ENCODE data around the gene DDX10.
A peak's percentile ranks its signal among the peaks of the same experiment; 100 is the strongest.
"Not testable (repeated sequence)": the region's sequence is repeated elsewhere in the genome, so short reads cannot be mapped to it uniquely, and the experiment has no call there.

The DDX10 gene

DNA sequence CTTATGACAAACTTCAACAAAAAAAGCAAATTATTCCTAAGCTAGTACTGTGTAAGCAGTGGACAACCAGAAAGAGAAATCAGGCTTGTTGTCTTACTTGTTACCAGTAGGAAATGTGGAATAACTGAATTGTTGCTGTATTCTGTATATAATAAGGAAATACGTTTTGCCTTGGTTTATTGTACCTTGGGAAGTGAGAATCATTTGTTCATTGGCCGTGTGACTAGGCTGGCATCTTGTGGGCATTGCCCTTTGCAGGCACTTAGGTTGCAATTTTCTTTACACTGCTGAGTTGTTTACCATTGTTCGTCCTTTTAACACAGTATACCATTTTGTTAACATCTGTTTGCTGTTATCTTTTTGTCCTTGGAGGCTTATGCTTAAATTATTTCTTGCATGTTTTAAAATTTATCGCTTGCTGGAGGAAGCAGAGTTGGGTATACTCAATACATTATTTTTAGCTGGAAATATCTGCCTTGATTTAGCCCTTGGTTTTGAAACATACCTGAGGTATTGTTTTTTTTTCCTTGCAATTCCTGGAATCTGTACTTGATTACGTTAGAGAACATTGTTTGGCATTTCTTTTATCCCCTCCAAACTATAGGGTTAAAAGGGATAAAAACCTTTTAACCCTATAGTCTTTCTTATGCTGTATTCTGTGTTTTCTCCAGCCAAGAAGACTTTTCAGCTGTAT is 109.3 kb downstream of the DDX10 start:
- no peak for DNase-seq (ENCODE audit: low spot score)

DNA sequence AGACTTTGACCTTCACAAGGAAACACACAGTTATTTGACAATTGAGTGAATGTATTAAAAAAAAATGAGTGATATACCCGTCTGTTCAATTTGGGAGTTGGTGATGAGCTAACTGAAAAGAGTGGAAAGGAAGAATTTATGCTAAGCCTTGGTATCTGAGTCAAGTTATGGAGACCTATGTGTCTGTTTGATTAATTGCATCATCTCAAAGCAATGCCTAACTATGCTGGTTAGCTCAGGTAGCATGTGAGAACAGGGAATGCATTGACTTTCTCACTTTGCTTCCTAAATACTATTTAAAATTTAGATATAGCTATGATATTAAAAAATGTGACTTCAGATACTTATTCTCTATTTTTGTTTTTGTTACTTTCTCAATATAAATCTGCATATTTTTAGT is 110.5 kb downstream of the DDX10 start:
- no peak for DNase-seq (ENCODE audit: low spot score)

DNA sequence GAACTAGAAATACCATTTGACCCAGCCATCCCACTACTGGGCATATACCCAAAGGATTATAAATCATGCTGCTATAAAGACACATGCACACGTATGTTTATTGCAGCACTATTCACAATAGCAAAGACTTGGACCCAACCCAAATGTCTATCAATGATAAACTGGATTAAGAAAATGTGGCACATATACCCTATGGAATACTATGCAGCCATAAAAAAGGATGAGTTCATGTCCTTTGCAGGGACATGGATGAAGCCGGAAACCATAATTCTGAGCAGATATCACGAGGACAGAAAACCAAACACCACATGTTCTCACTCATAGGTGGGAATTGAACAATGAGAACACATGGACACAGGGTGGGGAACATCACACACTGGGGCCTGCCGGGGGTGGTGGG is 114.3 kb downstream of the DDX10 start:
- not testable (repeated sequence) for DNase-seq (ENCODE audit: low spot score)

DNA sequence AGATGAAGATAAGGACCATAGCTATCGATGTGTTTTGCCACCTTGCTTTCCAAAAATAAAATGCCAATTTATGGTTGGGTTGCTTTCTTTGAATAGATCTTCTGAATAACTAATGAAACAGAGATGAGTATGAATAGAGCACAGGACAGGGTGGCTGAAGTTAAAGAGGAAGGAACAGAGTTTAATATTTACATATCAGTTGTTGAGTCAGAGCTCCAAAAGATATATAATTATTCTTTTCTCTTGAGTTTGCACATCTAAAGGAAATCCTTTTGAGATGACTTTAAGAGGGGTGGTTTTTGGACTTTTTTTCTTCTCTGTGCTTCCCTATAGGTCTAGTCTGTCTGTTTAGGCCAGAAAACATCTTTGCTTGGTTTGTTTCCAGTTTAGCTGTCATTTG is 115.2 kb downstream of the DDX10 start:
- no peak for DNase-seq (ENCODE audit: low spot score)

DNA sequence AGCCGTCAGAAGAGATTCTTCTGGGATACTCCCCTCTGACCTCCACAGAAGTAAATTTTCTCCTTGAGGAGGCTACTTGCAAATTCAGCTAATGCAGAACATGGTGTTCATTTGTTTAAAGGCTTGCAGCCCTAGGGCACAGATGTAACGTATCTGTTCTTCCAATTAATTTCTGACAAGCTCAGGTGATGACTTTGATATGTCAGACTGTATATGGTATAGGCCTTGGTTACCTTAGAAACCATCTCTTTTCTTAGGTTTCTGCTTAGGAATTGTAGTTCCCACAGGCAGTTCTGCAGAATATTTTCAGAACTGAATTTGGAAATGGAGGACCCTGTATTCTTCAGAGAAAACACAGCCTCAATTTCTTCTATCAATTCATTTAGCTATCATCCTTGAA is 117.1 kb downstream of the DDX10 start:
- no peak for DNase-seq (ENCODE audit: low spot score)

DNA sequence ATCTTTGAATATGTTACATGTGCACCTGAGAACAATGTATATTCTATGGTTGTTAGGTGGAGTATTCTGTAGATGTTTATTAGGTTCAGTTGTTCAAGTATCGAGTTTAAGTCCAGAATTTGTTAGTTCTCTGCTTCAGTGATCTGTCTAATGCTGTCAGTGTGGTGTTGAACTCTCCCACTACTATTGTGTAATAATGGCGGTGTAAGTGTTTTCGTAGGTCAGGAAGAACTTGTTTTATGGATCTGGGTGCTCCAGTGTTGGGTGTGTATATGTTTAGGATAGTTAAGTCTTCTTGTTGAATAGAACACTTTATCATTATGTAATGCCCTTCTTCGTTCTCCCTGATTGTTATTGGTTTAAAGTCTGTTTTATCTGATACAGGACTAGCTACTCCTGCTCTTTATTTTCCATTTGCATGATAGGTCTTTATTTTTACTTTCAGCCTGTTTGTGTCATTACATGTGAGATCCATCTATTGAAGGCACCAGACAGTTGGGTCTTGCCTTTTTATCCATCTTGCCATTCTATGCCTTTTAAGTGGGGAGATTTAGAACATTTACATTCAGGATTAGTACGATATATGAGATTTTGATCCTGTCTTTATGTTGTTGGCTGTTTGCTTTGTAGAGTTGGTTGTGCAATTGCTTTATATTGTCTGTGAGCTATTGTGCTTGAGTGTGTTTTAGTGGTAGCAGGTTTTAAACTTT is 121.6 kb downstream of the DDX10 start:
- DNase-seq (ENCODE audit: low spot score): no peak

DNA sequence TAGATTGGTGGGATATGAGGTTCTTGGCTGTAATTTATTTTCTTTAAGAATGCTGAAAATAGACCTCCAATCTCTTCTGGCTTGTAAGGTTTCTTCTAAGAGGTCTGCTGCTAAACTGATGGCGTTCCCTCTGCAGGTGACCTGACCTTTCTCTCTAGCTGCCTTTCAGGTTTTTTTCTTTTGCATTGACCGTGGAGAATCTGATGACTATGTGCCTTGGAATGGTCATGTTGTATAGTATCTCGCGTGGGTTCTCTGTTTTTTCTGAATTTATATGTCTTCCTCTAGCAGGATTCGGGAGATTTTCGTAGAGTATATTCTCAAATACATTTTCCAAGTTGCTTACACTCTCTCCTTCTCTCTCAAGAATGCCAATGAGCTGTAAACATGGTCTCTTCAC is 122.2 kb downstream of the DDX10 start:
- no peak for DNase-seq (ENCODE audit: low spot score)

DNA sequence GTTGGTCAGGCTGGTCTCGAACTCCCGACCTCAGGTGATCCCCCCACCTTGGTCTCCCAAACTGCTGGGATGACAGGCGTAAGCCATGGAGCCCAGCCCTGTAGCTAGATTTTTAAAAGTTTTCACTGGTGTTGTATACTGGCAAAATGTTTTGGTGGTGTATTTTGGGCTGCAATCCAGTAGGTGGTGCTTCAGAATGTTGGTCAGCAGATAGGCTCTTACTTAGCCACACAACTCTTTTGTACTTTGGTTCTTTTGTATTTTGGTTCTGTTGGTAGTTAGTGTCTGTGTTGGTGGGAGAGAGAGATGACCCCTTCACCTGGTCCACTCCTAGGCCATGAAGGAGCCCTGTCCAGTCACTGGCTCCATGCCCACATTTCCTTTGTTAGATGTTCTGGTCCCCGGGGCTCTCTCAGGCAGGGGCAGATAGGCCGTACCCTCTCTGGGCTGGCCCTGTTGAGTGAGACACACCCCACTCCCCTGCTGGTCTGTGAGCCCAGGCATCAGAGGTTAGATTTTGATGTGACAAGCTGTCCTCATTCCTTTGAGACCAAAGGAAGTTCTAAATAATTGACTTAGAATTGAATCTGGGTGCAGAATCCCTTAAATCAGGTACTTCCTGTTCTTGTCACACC is 123.8 kb downstream of the DDX10 start:
- peak; percentile 12 for DNase-seq (ENCODE audit: low spot score)

DNA sequence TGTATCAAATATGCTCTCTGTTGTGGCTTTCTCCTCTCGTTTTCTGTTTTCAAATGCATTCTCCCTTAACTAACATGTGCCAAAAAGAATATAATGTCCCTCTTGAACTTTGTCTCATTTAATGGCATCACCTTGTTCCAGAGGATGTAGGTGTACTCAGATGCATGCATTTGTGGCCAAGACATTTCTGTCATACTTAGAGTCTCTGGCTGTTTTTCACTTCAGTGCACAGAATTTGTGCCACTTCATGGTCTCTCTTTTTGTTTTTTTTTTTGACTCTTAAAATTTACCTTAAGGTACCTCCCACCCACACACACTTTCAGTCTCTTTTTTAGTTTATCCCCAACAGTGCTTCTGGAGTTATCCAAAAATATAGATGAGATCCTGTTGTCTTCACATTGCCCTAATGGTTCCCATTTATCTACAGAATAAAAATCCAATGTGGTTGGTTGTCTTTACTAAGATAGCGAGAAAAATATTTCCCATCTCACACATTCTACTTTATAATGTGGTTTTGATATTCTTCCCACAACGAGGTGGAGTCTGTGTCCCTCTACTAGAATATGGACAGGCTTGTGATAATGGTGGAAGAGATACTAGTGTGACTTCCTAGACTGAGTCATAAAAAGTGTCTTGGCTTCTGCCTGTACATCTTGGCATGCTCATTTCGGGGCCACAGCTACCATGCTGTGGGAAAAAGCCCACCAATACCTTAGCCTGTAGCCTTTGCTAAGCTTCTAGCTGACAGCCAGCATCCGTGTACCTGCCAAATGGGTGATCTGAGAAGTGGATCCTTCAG is 125.8 kb downstream of the DDX10 start:
- DNase-seq (ENCODE audit: low spot score): no peak

DNA sequence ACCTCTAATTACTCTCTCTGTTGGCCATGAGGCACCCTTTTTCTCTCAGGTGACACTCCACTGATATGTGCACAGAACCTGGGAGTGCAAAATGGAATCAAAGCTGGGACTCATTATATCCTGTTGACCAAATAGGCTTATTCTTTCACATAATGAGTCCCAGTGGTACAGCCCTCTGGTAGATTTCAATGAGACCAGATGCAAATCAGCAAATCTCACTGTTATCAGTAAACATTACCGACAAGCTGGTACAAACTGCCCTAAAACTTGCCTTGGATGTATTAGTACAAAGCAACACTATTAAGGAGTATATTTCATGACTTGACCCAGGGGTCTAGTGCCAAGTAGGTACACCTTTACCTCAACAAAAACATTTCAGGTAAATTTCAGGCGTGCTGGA is 128.3 kb downstream of the DDX10 start:
- DNase-seq (ENCODE audit: low spot score): no peak

DNA sequence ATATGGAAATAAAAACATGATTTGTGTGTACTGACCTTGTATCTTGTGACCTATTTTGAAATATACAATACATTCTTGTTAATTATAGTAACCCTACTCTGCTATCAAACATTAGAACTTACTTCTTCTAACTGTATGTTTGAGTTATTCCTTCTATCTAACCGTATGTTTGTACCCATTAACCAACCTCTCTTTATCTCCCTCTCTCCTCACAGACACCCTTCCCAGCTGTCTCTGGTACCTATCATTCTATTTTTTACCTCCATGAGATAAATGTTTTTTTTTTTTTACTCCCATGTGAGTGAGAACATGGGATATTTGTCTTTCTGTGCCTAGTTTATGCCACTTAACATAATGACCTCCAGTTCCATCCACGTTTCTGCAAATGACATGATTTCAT is 128.7 kb downstream of the DDX10 start:
- no peak for DNase-seq (ENCODE audit: low spot score)

DNA sequence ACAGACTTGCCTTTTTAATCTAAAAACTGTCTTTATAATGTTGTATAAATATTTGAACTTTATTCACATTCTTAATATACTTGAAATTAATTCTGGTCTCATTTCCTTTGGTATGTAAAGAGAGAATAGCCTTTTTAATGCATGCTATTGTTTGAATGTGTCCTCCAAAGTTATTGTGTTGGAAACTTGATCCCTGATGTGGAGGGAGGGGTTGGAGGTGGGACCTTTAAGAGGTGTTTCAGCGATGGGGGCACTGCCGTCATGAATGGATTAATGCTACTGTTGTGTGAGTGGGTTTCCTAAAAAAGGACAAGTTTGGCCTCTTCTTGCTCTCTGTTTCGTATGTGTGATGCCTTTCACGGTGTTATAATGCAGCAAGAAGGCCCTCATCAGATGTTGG is 131.7 kb downstream of the DDX10 start:
- no peak for DNase-seq (ENCODE audit: low spot score)

DNA sequence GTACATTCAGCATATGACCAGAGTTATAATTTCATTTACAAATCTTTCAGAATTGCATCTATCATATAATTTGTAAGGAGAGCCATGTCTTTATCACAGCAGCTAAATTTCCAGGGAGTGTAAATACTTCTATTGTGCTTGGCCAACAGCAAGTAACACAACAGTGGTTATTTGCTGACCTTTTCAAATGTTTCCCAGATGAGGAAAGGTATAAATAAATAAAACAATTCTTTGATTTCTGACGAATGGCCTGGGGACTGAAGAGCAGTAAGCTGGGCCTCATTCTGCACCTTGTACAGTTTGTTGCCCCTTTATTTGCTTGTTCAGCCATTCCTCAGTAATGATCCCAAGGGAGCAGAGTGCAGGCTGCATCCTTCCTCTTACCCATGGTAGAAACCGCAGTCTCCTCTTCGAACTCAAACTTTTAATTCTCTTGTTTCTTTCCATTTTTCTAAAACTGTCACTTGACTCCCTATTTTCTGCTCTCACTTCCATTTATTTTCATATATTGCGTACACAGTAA is 132.8 kb downstream of the DDX10 start:
- DNase-seq (ENCODE audit: low spot score): no peak

DNA sequence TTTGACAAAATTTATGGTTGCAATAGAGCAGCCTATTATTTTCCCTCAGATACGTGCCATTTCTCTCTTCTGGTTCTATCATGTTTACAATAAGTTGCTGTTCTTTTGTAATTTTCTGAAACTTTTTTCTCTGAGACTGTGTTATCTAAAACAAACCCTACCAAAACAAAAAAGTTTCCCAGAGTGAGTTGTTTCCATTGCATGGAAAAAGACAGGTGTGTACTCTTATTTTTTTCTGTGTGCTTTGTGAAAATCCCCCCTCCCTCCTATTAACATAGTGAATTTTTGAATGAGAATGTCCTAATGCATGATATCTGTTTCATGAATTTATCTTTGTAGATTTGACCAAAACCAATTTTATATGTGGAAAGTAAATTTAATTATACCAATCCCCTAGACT is 137.6 kb downstream of the DDX10 start:
- DNase-seq (ENCODE audit: low spot score): no peak

DNA sequence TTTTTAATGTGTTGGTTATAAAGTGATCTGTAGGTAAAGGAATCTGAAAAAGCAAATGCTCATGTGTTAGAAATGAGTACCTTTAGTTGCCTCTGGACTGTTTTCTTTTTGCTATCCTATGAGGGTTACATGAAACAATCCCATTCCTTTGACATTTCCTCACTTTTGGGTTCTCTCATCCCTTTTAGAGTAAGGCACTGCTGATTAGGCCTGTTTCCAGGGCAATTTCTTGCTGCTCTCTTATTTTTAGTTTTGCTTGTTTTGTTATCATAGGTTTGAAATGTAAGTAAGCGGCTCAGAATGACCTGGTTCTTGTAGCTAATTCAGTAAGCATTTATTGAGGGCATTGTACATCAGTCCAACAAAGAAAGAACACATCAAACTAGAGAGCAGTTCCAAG is 138.9 kb downstream of the DDX10 start:
- peak; percentile 16 for DNase-seq (ENCODE audit: low spot score)

DNA sequence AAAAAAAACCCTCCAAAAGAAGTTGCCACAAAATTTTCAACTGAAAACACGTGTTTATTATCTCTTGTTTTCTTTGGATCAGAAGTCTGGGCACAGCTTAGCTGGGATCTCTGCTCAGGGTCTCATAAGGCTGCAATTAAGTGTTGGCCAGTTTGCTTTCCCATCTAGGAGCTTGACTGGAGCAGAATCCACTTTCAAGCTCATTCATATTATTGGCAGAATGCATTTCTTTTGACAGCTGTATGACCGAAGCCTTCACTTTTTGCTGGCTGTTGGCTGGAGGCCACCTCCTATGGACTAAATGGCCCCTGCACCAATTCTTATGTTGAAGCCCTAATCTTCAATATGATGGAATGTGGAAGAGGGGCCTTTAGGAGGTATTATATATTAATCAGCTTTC is 139.6 kb downstream of the DDX10 start:
- DNase-seq (ENCODE audit: low spot score): no peak

DNA sequence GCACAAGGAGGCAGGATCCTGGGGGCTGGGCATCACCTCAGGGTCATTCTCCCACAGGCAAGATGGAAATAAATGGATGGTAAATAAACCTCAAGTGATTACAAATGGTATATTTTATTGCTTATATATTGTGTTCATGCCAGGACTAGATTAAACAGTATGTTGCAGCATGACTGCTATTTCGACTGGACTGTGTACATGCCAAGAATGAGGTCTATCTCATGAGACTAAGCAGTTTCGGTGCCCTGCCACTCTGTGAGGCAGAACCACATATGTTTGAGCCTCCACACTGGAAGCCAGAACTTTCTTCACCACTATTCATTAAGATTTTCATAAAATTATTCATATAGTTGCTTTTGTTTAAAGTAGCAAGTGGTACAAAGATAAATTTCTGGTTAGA is 140.2 kb downstream of the DDX10 start:
- DNase-seq (ENCODE audit: low spot score): no peak

DNA sequence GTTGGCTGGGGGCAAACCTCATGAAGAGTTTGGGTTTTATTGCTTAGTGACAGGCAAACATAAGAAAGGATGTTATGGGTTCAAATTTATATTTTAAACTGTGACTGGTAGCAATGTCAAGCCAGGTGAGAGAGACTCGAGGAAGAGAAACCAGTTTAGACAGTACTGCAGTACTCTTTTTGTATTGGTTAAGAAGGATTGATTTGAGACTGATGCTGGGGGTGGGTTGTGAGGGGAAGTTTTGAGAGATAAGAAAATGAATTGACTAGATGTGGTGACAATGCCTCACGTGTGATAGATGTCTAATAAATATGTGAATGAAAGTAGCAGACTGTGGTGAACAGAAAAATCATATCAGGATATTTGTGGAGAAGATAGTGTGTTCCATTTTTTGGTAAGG is 142.4 kb downstream of the DDX10 start:
- DNase-seq (ENCODE audit: low spot score): no peak

DNA sequence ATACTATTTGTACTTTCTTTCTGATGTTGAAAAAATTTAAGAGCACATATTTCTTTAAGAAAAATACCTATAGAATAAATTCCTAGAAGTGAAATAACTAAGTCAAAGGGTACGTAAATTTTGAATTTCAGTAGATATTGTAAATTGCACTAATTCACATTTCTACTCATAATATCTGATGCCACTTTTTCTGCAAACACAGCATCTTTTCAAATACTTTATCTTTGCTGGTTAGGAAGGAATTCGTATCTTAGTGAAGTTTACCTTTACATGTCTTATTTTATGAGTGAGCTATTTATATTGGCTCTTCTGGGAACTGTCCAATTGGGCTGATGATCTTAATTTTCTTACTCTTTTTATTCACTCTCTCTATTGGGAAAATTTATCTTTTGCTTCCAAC is 148.2 kb downstream of the DDX10 start:
- DNase-seq (ENCODE audit: low spot score): no peak

DNA sequence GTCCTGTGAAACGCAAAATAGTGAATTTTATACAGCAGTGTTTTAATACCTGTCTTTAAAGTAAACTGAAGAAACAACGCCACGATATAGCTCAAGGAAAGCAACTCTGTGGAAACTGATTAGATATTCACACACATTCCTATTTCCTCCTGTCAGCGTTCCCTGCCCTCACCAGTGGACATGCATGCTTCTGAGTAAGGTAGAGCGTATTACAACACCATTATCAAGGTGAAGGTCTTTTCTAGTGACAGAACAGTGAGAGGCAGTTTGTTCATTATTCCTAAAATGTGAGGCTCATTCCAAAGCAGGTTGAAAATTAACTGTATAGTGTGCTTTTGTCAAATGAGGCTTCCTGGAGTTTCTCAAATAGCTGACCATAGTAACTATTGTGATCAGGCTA is 153.1 kb downstream of the DDX10 start:
- no peak for DNase-seq (ENCODE audit: low spot score)

DNA sequence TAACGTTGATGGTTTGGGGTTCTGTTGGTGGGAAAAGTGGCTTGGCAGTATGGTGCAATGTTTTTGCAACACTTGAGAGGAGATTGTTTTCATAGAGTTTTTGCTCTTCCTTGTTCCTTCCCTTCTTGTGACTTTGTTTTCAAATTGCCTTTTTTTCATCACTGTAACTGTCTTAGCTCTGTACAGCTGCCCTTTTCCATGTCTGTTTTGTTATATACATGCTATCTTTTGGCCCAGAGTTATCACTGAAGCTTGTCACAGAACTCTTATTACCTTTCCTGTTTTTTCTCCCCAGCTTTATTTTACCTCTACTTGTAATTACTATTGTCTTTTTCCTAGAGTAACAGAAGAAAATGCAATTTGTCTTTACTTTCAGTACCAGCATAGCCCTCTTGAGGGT is 154.1 kb downstream of the DDX10 start:
- DNase-seq (ENCODE audit: low spot score): no peak

DNA sequence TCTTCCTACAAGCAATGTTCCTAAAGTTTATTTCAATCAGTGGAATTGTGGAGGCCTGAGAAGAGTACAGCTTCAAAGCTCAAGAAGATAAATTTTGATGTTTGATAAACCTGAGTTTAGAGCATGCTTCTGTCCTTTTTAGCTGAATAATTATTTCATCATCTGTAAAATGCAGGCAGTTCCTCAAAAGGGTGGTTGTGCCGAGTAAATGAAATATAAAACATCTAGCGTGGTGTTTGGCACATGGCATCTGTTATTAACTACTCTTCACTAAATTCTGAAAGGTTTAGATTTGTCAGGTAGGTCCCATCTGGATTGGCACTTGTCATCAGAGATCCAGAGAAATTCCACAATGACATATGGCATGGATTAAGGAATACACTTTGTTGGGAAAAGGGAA is 155.1 kb downstream of the DDX10 start:
- DNase-seq (ENCODE audit: low spot score): no peak

DNA sequence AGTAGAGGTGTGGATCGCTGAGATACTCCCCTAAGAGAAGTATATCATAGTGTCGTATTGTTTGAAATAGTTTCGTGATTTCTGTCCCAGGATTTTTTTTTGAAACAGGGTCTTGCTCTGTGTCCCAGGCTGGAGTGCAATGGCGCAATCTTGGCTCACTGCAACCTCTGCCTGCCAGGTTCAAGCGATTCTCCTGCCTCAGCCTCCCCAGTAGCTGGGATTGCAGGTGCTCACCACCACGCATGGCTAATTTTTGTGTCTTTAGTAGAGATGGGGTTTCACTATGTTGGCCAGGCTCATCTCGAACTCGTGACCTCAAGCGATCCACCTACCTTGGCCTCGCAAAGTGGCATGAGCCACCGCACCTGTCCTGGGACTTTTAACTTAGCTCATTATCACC is 159.1 kb downstream of the DDX10 start:
- DNase-seq (ENCODE audit: low spot score): not testable (repeated sequence)

Measured in hepatic stellate cell (primary cell).